Gastrocnemius medialis (tissue), 4 donors: ENCODE measurements around the gene SPNS2. TPM values are rescaled to one million over a fixed set of nuclear protein-coding genes. Genes with fewer than 3 reads are reported as not detected.

ENCODE experiments used
- ATAC-seq, 2 donors: fragments of 150-250 bp; one replicate each; pipeline ENCODE4 v1.9.1; 2016
- DNase-seq, 2 donors: peaks; one replicate each; pipeline ENCODE4 v3.0.0-alpha.2; 2019
- H3K27ac ChIP-seq, 4 donors: fragments of 200-600 bp; sonication (generic); 1 replicate in 1 of 4; 2 replicates in 3 of 4; pipeline ENCODE4 v1.5.1; 2016 to 2018; ENCODE audit warnings: mild to moderate bottlenecking in 2 of 4, moderate library complexity in 1 of 4
- H3K27me3 ChIP-seq, 3 donors: fragments of 200-600 bp; sonication (generic) in 2 of 3; 1 replicate in 1 of 3; 2 replicates in 2 of 3; pipeline versions ENCODE4 v1.5.1 to v1.6.0; 2016 to 2019; ENCODE audit warnings: mild to moderate bottlenecking in 1 of 3, moderate library complexity in 1 of 3
- H3K36me3 ChIP-seq, 2 donors: fragments of 200-600 bp; sonication (generic) in 1 of 2; one replicate each; pipeline ENCODE4 v1.5.1; 2017 to 2018
- H3K4me1 ChIP-seq, 2 donors: fragments of 200-600 bp; sonication (generic) in 1 of 2; one replicate each; pipeline ENCODE4 v1.5.1; 2016 to 2017; ENCODE audit warnings: mild to moderate bottlenecking in 2 of 2
- H3K4me3 ChIP-seq, 4 donors: fragments of 200-600 bp; sonication (generic) in 3 of 4; 1 replicate in 1 of 4; 2 replicates in 3 of 4; pipeline ENCODE4 v1.5.1; 2016 to 2019; ENCODE audit warnings: mild to moderate bottlenecking in 2 of 4
- H3K9me3 ChIP-seq, 3 donors: fragments of 200-600 bp; sonication (generic) in 2 of 3; 1 replicate in 1 of 3; 2 replicates in 2 of 3; pipeline ENCODE4 v1.5.1; 2016 to 2019
- POLR2A ChIP-seq, 2 donors: fragments of 450-650 bp; IDR thresholded peaks; one replicate each; pipeline ENCODE4 v1.6.1; 2017; ENCODE audit warnings: antibody characterized with exemption in 2 of 2, mild to moderate bottlenecking in 2 of 2, moderate library complexity in 2 of 2
- in situ Hi-C, 4 donors: fragments of 200-750 bp; cut with MboI; loops; one replicate each; pipeline versions ENCODE4 v1.15.0 to v1.8.0; 2017; ENCODE audit warnings: low sequenced_read_pairs in 4 of 4
- intact Hi-C: fragments of 100-400 bp; cut with DNase I; formaldehyde crosslinking; loops from one replicate; pipeline ENCODE4 v1.15.1; 2023; ENCODE audit warnings: low total_unique reads
- total RNA-seq, 4 donors: library from RNA; depleted of rRNA; stranded (reverse); fragments of >200 nt; gene quantifications; one replicate each; pipeline versions ENCODE4 v1.1.0 to v1.2.3, GENCODE V29; 2016
- TF ChIP-seq, protein P1 (sequence below), 5 experiments: fragments of 450-650 bp in 3 of 5; fragments of 200-600 bp in 2 of 5; sonication (generic) in 2 of 5; IDR thresholded peaks in 4 of 5; conservative IDR thresholded peaks in 1 of 5; 1 replicate in 4 of 5; 2 replicates in 1 of 5; pipeline ENCODE4 v1.5.1; 2016 to 2019; ENCODE audit warnings: antibody characterized with exemption in 5 of 5, mild to moderate bottlenecking in 3 of 5, moderate library complexity in 3 of 5

SPNS2 gene
- total RNA-seq, 4 donors from 2014 or later: 2.7 to 6.2 (median 4.2) TPM

DNA sequence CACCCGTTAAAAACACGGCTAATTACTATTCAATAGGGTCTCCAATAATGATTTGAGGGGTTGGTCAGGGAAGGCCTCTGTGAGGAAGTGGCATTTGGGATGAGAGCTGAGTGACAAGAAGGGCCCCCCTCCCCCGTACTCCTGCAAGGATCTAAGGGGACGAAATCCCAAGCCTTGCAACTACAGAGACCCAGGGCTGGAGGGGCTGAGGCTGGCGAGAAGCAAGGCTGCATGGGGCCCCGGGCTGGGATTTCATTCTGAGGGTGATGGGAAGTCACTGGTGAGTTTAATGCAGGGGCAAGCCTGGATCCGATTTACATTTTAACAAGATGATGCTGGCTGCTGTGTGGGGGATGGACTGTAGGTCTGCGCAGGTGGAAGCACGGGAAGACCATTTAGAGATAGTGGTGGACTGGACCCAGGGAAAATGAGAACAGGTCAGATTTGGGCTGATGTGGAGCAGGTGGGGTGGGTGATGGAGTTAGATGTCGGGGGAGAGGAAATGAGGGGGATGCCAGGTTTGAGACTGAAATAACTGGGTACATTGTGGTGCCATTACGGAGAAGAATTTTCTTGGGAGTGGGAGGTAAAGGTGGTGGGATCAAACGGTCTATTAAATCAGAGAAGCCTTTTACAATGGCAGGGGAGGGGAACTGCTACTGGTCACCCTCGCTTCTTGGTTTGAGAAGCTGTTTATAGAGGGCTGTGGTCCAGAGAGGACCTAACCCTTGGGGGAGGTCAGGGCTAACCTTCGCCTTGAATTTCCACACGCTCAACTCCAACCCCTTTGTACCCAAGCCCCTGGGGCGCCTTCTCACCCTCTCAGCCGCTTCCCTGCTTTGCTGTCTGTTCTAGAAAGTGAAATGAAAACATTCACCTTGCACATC is 57.4 kb downstream of the SPNS2 start:
- Histone ChIP-seq H3K36me3 (peaks cover 0 to 30% of the 10 kb centered on the region in 2 donors), H3K27me3 (no peaks in the 10 kb centered on the region), H3K4me3 (peak overlapping the region; percentile 90 to 99 (median 97)), H3K9me3 (no peaks in the 10 kb centered on the region), H3K4me1 (peaks cover 17 to 19% of the 10 kb centered on the region in 2 donors), H3K27ac (peak overlapping the region; percentile 76 to 95 (median 87))
- DNase-seq (no peak), ATAC-seq (no peak)
- intact Hi-C loops (loop anchor here (10.0 kb wide), 1 partner anchor 131 kb away; no protein-coding TSS in a partner anchor), in situ Hi-C loops (loop anchor here in 2 of 4 donors (10.0 to 25.0 kb wide), 2 partner anchors 94 to 131 kb away; no protein-coding TSS in a partner anchor)
- TF ChIP-seq POLR2A (IDR thresholded peaks at IDR 0.05): no peak
- TF ChIP-seq, protein P1, sequence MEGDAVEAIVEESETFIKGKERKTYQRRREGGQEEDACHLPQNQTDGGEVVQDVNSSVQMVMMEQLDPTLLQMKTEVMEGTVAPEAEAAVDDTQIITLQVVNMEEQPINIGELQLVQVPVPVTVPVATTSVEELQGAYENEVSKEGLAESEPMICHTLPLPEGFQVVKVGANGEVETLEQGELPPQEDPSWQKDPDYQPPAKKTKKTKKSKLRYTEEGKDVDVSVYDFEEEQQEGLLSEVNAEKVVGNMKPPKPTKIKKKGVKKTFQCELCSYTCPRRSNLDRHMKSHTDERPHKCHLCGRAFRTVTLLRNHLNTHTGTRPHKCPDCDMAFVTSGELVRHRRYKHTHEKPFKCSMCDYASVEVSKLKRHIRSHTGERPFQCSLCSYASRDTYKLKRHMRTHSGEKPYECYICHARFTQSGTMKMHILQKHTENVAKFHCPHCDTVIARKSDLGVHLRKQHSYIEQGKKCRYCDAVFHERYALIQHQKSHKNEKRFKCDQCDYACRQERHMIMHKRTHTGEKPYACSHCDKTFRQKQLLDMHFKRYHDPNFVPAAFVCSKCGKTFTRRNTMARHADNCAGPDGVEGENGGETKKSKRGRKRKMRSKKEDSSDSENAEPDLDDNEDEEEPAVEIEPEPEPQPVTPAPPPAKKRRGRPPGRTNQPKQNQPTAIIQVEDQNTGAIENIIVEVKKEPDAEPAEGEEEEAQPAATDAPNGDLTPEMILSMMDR (IDR thresholded peaks at IDR 0.05 in 4 of 5, conservative IDR thresholded peaks at IDR 0.05 in 1 of 5): no peak

DNA sequence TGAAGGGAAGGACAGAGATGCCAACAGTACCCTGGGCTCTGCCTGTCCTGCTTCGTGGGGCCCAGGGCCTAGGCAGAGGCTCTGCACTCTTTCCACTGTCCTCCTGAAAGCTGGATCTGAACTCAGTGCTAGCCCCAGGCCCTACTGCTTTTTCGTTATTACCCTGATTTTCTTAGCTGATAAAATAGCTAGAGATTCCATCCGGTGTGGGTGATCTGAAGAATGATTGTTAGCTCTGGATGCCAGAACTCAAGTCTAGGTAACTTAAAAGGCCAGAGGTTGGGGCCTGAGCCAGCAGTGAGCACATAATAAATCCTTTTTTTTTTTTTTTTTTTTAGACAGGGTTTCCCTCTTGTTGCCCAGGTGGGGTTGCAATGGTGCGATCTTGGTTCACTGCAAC is 58.3 kb downstream of the SPNS2 start:
- Histone ChIP-seq H3K27ac (no peak overlapping the region), H3K9me3 (no peaks in the 10 kb centered on the region), H3K27me3 (no peaks in the 10 kb centered on the region), H3K36me3 (peaks cover 0 to 21% of the 10 kb centered on the region in 2 donors), H3K4me3 (no peak overlapping the region), H3K4me1 (peaks cover 17 to 19% of the 10 kb centered on the region in 2 donors)
- intact Hi-C loops (loop anchor here (10.0 kb wide), 1 partner anchor 132 kb away; no protein-coding TSS in a partner anchor), in situ Hi-C loops (loop anchor here in 2 of 4 donors (10.0 to 25.0 kb wide), 2 partner anchors 95 to 132 kb away; no protein-coding TSS in a partner anchor)
- no peak for TF ChIP-seq POLR2A (IDR thresholded peaks at IDR 0.05)
- TF ChIP-seq, protein P1 (IDR thresholded peaks at IDR 0.05 in 4 of 5, conservative IDR thresholded peaks at IDR 0.05 in 1 of 5): no peak
- ATAC-seq (no peak), DNase-seq (no peak)

DNA sequence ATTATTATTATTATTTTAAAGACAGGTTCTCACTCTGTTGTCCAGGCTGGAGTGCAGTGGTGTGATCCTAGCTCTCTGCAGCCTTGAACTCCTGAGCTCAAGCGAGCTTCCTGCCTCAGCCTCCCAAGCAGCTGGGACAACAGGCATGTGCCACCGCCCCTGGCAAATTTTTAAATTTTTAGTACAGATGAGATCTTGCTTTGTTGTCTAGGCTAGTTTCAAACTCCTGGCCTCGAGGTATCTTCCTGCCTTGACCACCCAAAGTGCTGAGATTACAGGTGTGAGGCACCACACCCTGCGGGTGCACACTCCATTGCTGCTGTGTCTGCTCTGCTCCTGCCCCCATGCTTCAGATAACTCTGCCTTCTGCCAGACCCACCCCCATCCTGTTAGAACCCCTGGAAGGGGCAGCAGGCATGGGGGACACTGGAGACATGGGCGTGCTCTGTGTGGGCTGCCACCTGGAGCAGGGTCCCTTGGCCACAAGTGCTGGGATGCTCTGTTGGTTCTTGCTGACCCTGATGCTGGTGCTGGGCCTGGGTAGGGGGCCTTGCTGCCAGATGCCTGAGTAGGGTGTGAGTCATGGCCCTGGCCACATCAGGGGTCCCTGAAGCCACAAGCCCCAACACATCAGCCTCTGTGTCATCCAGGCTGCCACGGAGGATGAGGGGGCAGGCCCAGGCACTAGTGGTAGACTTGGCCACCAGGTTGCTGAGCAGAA is 59.1 kb downstream of the SPNS2 start:
- no peak for DNase-seq
- Histone ChIP-seq H3K4me1 (peaks cover 17 to 19% of the 10 kb centered on the region in 2 donors), H3K27ac (no peak overlapping the region), H3K27me3 (no peaks in the 10 kb centered on the region), H3K9me3 (no peaks in the 10 kb centered on the region), H3K36me3 (peaks cover 0 to 13% of the 10 kb centered on the region in 2 donors), H3K4me3 (no peak overlapping the region)
- no peak for ATAC-seq
- intact Hi-C loops: loop anchor here (10.0 kb wide), 1 partner anchor 133 kb away; no protein-coding TSS in a partner anchor
- TF ChIP-seq, protein P1 (IDR thresholded peaks at IDR 0.05 in 4 of 5, conservative IDR thresholded peaks at IDR 0.05 in 1 of 5): no peak
- TF ChIP-seq POLR2A (IDR thresholded peaks at IDR 0.05): no peak
- in situ Hi-C loops: loop anchor here in 2 of 4 donors (10.0 to 25.0 kb wide), 2 partner anchors 95 to 133 kb away; no protein-coding TSS in a partner anchor

DNA sequence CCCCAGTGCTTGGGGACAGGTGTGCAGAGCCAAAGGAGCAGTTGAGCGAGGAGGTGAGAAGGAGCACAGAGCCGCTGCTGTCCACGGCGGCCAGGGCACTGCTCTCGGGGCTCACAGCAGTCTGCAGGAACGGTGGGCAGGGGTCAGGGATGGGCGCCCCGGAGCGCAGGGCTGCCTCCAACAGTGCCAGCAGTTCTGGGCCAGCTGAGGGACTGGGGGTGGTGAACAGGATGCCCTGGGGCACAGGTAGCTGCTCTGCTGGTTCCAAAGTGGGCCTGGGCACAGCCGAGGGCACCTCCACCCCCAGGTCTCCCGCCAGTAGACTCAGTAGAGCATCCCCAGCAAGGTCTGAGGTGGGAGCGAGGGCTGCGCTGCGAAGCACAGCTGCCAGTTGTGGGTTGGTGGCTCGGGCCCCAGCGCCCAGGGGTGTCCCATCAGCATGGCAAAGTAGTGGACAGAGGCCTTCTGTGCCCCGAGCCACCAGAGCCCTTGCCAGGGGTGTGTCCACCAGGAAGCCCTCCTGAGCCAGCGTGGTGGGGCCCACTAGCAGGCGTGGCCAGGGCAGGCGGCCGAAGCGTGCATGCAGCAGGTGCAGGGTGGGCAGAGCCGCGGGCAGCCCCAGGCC is 59.8 kb downstream of the SPNS2 start:
- Histone ChIP-seq H3K27ac (no peak overlapping the region), H3K36me3 (peaks cover 0 to 6% of the 10 kb centered on the region in 2 donors), H3K27me3 (no peaks in the 10 kb centered on the region), H3K4me3 (no peak overlapping the region), H3K9me3 (no peaks in the 10 kb centered on the region), H3K4me1 (peaks cover 17 to 19% of the 10 kb centered on the region in 2 donors)
- DNase-seq: no peak
- in situ Hi-C loops (loop anchor here in 2 of 4 donors (10.0 to 25.0 kb wide), 2 partner anchors 96 to 134 kb away; no protein-coding TSS in a partner anchor), intact Hi-C loops (loop anchor here (10.0 kb wide), 1 partner anchor 134 kb away; no protein-coding TSS in a partner anchor)
- TF ChIP-seq, protein P1 (IDR thresholded peaks at IDR 0.05 in 4 of 5, conservative IDR thresholded peaks at IDR 0.05 in 1 of 5): no peak
- TF ChIP-seq POLR2A (IDR thresholded peaks at IDR 0.05): no peak
- no peak for ATAC-seq
